PFSK-1 (cell line): ENCODE data around the gene PRR33.

Experiments used
- FOXP2 ChIP-seq: optimal IDR thresholded peaks from 2 replicates; pipeline ENCODE3; 2011; ENCODE audit warnings: borderline replicate concordance, control low read depth, inconsistent platforms; ENCODE audit not compliant: insufficient read depth; ENCODE audit errors: extremely low read length, extremely low read depth
- POLR2AphosphoS5 ChIP-seq: IDR thresholded peaks from 2 replicates; pipeline ENCODE4 v1.6.1; 2012; ENCODE audit warnings: low read depth, mild to moderate bottlenecking, control low read depth, low read length, moderate library complexity
- SIN3A ChIP-seq: IDR thresholded peaks from 2 replicates; pipeline ENCODE4 v1.6.1; 2012; ENCODE audit warnings: mild to moderate bottlenecking, low read length, moderate library complexity, borderline replicate concordance; ENCODE audit not compliant: insufficient read depth
- TAF1 ChIP-seq: IDR thresholded peaks from 2 replicates; pipeline ENCODE4 v1.6.1; 2012; ENCODE audit warnings: low read length, control low read depth, borderline replicate concordance; ENCODE audit not compliant: insufficient read depth
- TF ChIP-seq, protein P1 (sequence below), 2 experiments: IDR thresholded peaks; 2 replicates each; pipeline versions ENCODE4 v1.6.1 to v1.8.0; 2011 to 2012; ENCODE audit warnings: low read depth in 2 of 2, low read length in 2 of 2, control low read depth in 1 of 2, inconsistent platforms in 1 of 2, mild to moderate bottlenecking in 1 of 2, moderate library complexity in 1 of 2; ENCODE audit not compliant: insufficient read depth in 1 of 2

DNA sequence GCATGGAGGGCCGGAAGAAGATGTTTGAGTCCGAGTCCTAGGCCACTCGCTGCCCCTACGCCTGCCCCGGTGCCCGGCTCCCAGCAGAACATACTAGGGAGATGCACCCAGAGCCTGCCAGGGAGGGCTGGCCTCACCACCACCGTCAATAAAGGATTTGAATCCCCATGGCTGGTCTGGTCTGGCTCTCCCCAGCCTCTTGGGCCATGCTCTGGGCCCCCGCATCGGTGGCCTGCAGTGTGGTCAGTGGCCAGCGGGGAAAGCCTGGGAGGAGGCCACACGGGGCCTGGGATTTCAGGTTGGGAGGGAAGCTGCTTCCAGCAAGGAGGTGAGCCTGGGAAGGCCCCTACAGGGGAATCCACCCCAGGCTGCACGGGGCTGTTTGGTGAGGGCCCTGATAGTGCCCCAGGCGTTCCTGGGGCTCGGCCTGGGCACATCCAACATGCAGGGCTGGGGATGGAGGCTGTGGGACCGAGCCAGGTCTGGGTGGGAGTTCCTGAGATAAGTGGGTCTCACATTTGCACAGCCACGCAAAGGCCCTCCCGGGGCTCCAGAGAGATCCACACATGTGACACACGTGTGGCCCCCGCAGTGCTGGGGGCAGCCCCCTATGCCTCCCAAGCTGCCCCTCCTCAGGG is 50.1 kb downstream of the PRR33 start:
- TF ChIP-seq POLR2AphosphoS5 (no peak), TAF1 (no peak), SIN3A (no peak), FOXP2 (no peak)
- TF ChIP-seq, protein P1, sequence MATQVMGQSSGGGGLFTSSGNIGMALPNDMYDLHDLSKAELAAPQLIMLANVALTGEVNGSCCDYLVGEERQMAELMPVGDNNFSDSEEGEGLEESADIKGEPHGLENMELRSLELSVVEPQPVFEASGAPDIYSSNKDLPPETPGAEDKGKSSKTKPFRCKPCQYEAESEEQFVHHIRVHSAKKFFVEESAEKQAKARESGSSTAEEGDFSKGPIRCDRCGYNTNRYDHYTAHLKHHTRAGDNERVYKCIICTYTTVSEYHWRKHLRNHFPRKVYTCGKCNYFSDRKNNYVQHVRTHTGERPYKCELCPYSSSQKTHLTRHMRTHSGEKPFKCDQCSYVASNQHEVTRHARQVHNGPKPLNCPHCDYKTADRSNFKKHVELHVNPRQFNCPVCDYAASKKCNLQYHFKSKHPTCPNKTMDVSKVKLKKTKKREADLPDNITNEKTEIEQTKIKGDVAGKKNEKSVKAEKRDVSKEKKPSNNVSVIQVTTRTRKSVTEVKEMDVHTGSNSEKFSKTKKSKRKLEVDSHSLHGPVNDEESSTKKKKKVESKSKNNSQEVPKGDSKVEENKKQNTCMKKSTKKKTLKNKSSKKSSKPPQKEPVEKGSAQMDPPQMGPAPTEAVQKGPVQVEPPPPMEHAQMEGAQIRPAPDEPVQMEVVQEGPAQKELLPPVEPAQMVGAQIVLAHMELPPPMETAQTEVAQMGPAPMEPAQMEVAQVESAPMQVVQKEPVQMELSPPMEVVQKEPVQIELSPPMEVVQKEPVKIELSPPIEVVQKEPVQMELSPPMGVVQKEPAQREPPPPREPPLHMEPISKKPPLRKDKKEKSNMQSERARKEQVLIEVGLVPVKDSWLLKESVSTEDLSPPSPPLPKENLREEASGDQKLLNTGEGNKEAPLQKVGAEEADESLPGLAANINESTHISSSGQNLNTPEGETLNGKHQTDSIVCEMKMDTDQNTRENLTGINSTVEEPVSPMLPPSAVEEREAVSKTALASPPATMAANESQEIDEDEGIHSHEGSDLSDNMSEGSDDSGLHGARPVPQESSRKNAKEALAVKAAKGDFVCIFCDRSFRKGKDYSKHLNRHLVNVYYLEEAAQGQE (IDR thresholded peaks at IDR 0.05; ENCODE audit: insufficient read depth in 1 of 2, low read depth in 2 of 2, low read length in 2 of 2), result no peak
